ENCODE results near the gene RDH12.

RDH12 gene

GRCh38 chr14:67749341-67750084 lies 47.8 kb downstream of the RDH12 start:
- no peak for DNase-seq (ENCODE audit: low spot score)

GRCh38 chr14:67756496-67756895 lies 54.8 kb downstream of the RDH12 start:
- DNase-seq (ENCODE audit: low spot score), result no peak

GRCh38 chr14:67757175-67757574 lies 55.5 kb downstream of the RDH12 start:
- no peak for DNase-seq (ENCODE audit: low spot score)

GRCh38 chr14:67759916-67760315 lies 58.2 kb downstream of the RDH12 start:
- no peak for DNase-seq (ENCODE audit: low spot score)

GRCh38 chr14:67762051-67762450 lies 60.4 kb downstream of the RDH12 start:
- no peak for DNase-seq (ENCODE audit: low spot score)

GRCh38 chr14:67763158-67763822 lies 61.6 kb downstream of the RDH12 start:
- no peak for DNase-seq (ENCODE audit: low spot score)

- no peak for DNase-seq (ENCODE audit: low spot score)
These were observed 62.8 kb downstream of the RDH12 start for GRCh38 chr14:67764496-67764895.

- DNase-seq (ENCODE audit: low spot score), result no peak
These were observed 63.6 kb downstream of the RDH12 start for GRCh38 chr14:67765192-67765834.

GRCh38 chr14:67766035-67766680 lies 64.5 kb downstream of the RDH12 start:
- peak; percentile 71 for DNase-seq (ENCODE audit: low spot score)

- no peak for DNase-seq (ENCODE audit: low spot score)
These were observed 66.5 kb downstream of the RDH12 start for GRCh38 chr14:67768219-67768618.

GRCh38 chr14:67773844-67774377 lies 72.2 kb downstream of the RDH12 start:
- DNase-seq (ENCODE audit: low spot score), result no peak

- DNase-seq (ENCODE audit: low spot score), result no peak
These were observed 75.1 kb downstream of the RDH12 start for GRCh38 chr14:67776653-67777322.

GRCh38 chr14:67778792-67779191 lies 77.1 kb downstream of the RDH12 start:
- DNase-seq (ENCODE audit: low spot score), result no peak

- DNase-seq (ENCODE audit: low spot score), result no peak
These were observed 80.4 kb downstream of the RDH12 start for GRCh38 chr14:67782090-67782489.

Data from pons (tissue), 1 donor.